ENCODE measurements around the gene JAGN1. TPM values are rescaled to one million over a fixed set of nuclear protein-coding genes. Genes with fewer than 3 reads are reported as not detected.

JAGN1 gene
- total and polyA plus RNA-seq, 2 experiments from 2014 or later: 61.4 to 83.5 TPM

DNA sequence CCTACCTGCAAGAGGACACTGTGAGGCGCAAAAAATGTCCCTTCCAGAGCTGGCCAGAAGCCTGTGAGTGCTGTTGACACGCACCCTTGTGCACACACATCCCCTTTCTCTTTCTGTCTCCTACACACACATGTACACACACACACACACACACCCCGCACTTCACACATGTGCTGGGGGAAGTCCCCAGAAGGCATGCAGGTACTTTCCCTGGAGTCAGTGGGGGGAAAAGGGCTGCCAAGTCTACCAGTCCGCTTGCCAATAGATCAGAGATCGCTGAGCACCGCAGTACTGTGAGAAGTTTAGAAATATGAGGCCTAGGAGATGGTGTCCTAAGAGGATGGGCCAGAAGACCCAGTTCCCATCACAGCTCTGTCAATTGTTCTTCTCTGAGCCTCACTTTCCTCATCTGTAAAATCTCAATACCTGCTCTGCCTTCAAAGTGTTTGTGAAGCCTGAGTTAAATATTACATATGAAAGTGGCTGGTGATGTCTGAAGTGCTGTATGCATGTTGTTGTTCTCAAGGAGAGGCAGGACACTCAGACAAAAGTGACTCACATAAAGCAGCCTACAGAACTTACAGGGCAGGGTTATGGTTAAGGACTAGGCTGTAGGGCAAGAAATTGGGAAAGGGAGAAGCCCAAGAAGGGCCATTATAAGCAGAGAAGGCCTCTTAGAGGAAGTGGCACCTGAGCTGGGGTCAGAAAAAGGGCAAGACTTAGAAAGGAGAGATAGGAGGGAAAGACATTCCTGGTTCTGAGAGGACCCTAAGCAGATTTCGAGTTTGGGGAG, 19.0 kb downstream of the JAGN1 start:
- H3K9me3 ChIP-seq (ENCODE audit: low read depth): no peaks in the 10 kb centered on the region
- no peak overlapping the region for H3K27ac ChIP-seq
- no peak overlapping the region for H3K4me2 ChIP-seq
- no peaks in the 10 kb centered on the region for H3K27me3 ChIP-seq
- no peak overlapping the region for H3K4me3 ChIP-seq
- H3K4me1 ChIP-seq (ENCODE audit: insufficient read depth): peaks cover 18% of the 10 kb centered on the region
- no peak overlapping the region for H2AFZ ChIP-seq
- H3K9me2 ChIP-seq (replicated peaks; ENCODE audit: insufficient read depth): no peaks in the 10 kb centered on the region
- TF ChIP-seq EZH2 (IDR thresholded peaks at IDR 0.05; ENCODE audit: borderline replicate concordance): no peak
- TF ChIP-seq EZH2phosphoT487 (IDR thresholded peaks at IDR 0.05; ENCODE audit: low read depth, severe bottlenecking, unreplicated experiment): no peak
- TF ChIP-seq, protein P1, sequence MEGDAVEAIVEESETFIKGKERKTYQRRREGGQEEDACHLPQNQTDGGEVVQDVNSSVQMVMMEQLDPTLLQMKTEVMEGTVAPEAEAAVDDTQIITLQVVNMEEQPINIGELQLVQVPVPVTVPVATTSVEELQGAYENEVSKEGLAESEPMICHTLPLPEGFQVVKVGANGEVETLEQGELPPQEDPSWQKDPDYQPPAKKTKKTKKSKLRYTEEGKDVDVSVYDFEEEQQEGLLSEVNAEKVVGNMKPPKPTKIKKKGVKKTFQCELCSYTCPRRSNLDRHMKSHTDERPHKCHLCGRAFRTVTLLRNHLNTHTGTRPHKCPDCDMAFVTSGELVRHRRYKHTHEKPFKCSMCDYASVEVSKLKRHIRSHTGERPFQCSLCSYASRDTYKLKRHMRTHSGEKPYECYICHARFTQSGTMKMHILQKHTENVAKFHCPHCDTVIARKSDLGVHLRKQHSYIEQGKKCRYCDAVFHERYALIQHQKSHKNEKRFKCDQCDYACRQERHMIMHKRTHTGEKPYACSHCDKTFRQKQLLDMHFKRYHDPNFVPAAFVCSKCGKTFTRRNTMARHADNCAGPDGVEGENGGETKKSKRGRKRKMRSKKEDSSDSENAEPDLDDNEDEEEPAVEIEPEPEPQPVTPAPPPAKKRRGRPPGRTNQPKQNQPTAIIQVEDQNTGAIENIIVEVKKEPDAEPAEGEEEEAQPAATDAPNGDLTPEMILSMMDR (IDR thresholded peaks at IDR 0.05; ENCODE audit: poor library complexity): no peak
- no peaks in the 10 kb centered on the region for H4K20me1 ChIP-seq (ENCODE audit: insufficient read depth, poor library complexity, severe bottlenecking)
- WGBS (ENCODE audit: low lambda C conversion rate, missing lambda C conversion rate): 93% methylated on average over 7 of the region's 7 CpGs
- no peak for DNase-seq (ENCODE audit: low spot score)
- no peaks in the 10 kb centered on the region for H3K36me3 ChIP-seq (replicated peaks; ENCODE audit: insufficient read depth, low read depth)
- peaks cover 3% of the 10 kb centered on the region for H3K79me2 ChIP-seq

DNA sequence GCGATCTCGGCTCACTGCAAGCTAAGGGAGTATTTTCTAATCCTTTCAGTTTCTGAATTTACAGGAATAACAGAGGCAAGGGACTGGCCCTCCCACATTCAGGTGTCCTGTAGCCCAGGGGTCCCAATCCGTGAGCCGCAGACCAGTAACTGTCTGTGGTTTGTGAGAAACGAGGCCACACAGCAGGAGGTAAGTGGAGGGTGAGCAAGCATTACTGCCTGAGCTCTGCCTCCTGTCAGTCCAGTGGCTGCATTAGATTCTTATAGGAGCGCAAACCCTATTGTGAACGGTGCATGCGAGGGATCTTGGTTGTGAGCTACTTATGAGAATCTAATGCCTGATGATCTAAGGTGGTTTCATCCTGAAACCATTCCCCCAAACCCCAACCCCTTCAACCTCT, 21.5 kb downstream of the JAGN1 start:
- H3K4me2 ChIP-seq: no peak overlapping the region
- H3K4me1 ChIP-seq (ENCODE audit: insufficient read depth): peaks cover 32% of the 10 kb centered on the region
- no peaks in the 10 kb centered on the region for H3K79me2 ChIP-seq

DNA sequence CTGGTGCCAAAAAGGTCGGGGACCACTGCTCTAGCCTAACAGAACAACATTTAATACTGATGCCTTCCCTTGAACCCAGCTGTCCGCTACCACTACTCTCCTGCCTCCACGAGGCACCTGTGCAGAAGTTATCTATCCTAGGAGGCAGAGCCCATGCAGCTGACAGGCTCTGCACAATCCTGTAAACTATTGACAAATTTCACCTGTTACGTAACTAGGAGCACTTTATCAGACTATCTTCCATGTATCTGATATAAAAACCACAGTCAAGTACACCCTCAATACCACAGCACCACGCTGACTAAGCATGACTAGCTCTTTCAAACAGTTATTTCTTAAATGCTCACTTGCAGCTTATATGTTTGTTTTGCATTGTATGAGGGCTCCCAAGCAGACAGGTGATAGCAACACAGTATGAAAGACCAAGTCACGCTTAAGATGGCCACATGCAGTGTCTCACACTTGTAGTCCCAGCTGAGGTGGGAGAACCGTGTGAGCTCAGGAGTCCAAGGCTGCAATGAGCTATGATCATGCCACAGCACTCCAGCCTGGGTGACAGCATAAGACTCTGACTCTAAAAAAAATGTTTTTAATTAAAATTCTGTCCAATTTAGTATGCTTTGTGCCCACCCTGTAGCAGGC, 22.0 kb downstream of the JAGN1 start:
- H3K9me3 ChIP-seq (ENCODE audit: low read depth): no peaks in the 10 kb centered on the region
- no peak overlapping the region for H3K27ac ChIP-seq
- DNase-seq (ENCODE audit: low spot score): no peak
- TF ChIP-seq, protein P1 (IDR thresholded peaks at IDR 0.05; ENCODE audit: poor library complexity): no peak
- TF ChIP-seq EZH2 (IDR thresholded peaks at IDR 0.05; ENCODE audit: borderline replicate concordance): no peak
- no peak for TF ChIP-seq EZH2phosphoT487 (IDR thresholded peaks at IDR 0.05; ENCODE audit: low read depth, severe bottlenecking, unreplicated experiment)
- H3K36me3 ChIP-seq (replicated peaks; ENCODE audit: insufficient read depth, low read depth): no peaks in the 10 kb centered on the region
- H3K79me2 ChIP-seq: peaks cover 1% of the 10 kb centered on the region
- no peaks in the 10 kb centered on the region for H3K9me2 ChIP-seq (replicated peaks; ENCODE audit: insufficient read depth)
- H3K27me3 ChIP-seq: no peaks in the 10 kb centered on the region
- peaks cover 36% of the 10 kb centered on the region for H3K4me1 ChIP-seq (ENCODE audit: insufficient read depth)
- H3K4me3 ChIP-seq: no peak overlapping the region
- H4K20me1 ChIP-seq (ENCODE audit: insufficient read depth, poor library complexity, severe bottlenecking): no peaks in the 10 kb centered on the region
- no peak overlapping the region for H3K4me2 ChIP-seq
- no peak overlapping the region for H2AFZ ChIP-seq
- WGBS (ENCODE audit: low lambda C conversion rate, missing lambda C conversion rate): 84% methylated on average over 7 of the region's 7 CpGs

More for the DNA sequence above, 21.5 kb downstream of the JAGN1 start:
- Histone ChIP-seq H3K4me3 (no peak overlapping the region), H3K9me3 (ENCODE audit: low read depth) (no peaks in the 10 kb centered on the region), H3K27me3 (no peaks in the 10 kb centered on the region), H3K27ac (no peak overlapping the region), H4K20me1 (ENCODE audit: insufficient read depth, poor library complexity, severe bottlenecking) (no peaks in the 10 kb centered on the region), H2AFZ (no peak overlapping the region), H3K36me3 (replicated peaks; ENCODE audit: insufficient read depth, low read depth) (no peaks in the 10 kb centered on the region), H3K9me2 (replicated peaks; ENCODE audit: insufficient read depth) (no peaks in the 10 kb centered on the region)
- no peak for DNase-seq (ENCODE audit: low spot score)
- 83% methylated on average over 8 of the region's 8 CpGs for WGBS (ENCODE audit: low lambda C conversion rate, missing lambda C conversion rate)
- TF ChIP-seq, protein P1 (IDR thresholded peaks at IDR 0.05; ENCODE audit: poor library complexity): no peak
- no peak for TF ChIP-seq EZH2phosphoT487 (IDR thresholded peaks at IDR 0.05; ENCODE audit: low read depth, severe bottlenecking, unreplicated experiment)
- TF ChIP-seq EZH2 (IDR thresholded peaks at IDR 0.05; ENCODE audit: borderline replicate concordance): no peak

All from hepatocyte (in vitro differentiated cells).